AG04449 (cell line): ENCODE measurements around the gene LONP2.

ENCODE experiments used
- CTCF ChIA-PET: fragments of 350-600 bp; formaldehyde crosslinking; extraction: SDS; loops from one replicate; lab custom pipeline; 2021; ENCODE audit warnings: antibody characterized with exemption; lab: Yijun Ruan, JAX
- POLR2A ChIA-PET: fragments of 400-600, 350-600 bp; formaldehyde crosslinking; extraction: SDS; loops from one replicate; lab custom pipeline; 2020; ENCODE audit warnings: antibody characterized with exemption, inconsistent platforms; lab: Yijun Ruan, JAX
- DNase-seq: peaks from one replicate; pipeline ENCODE4 v3.0.0-alpha.2; 2010; ENCODE audit warnings: low read depth, low spot score
- H3K4me3 ChIP-seq: 2 replicates; pipeline ENCODE4 v1.5.1; 2011; ENCODE audit warnings: low read depth, mild to moderate bottlenecking, control low read depth, low read length
- CTCF ChIP-seq: IDR thresholded peaks from one replicate; pipeline ENCODE4 v1.5.1; 2011; ENCODE audit warnings: mild to moderate bottlenecking, moderate library complexity, low read length, control low read depth, inconsistent platforms; ENCODE audit not compliant: insufficient read depth; ENCODE audit errors: missing control alignments

The LONP2 gene

GRCh38 chr16:48218473-48218872 is 25.6 kb upstream of the LONP2 start:
- ChIA-PET POLR2A (no interaction called here), CTCF (interaction anchor here (0.7 kb wide), 1 partner anchor 412 kb away, joined by 4 read pairs; no protein-coding TSS in a partner anchor)
- no peak for DNase-seq
- H3K4me3 ChIP-seq = no peak overlapping the region
- TF ChIP-seq CTCF = no peak

DNA sequence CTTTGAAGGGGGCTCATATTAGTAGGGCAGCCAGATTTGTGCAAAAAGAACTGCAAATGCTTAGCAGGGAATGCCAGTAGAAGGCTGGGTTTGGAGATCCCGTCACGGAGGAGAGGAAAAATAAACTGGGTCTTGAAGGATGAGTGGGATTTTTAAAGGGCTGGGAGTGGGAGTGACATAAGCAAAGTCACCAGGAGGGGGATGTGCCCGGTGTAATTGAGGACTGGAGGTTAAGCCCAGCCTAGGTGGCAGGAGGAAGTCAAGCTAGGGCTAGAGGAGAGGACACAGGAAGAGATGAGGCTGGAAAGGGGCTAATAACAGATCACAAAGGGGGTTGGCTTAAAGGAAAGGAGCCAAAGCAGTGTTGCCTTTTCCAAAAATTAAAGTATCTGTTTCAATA is 23.2 kb upstream of the LONP2 start:
- CTCF ChIA-PET = no interaction called here
- no peak overlapping the region for H3K4me3 ChIP-seq
- no peak for DNase-seq
- TF ChIP-seq CTCF = no peak
- POLR2A ChIA-PET = no interaction called here

- no peak overlapping the region for H3K4me3 ChIP-seq
- DNase-seq = no peak
- no peak for TF ChIP-seq CTCF
- ChIA-PET POLR2A (no interaction called here), CTCF (interaction anchor here (0.7 to 1.3 kb wide), 2 partner anchors 9 to 1082 kb away, joined by 3 to 4 read pairs; no protein-coding TSS in a partner anchor)
These were observed 20.6 kb upstream of the LONP2 start for GRCh38 chr16:48223490-48223889.

GRCh38 chr16:48225456-48225855 is 18.6 kb upstream of the LONP2 start:
- no peak overlapping the region for H3K4me3 ChIP-seq
- no peak for DNase-seq
- no peak for TF ChIP-seq CTCF
- POLR2A ChIA-PET = no interaction called here
- CTCF ChIA-PET = no interaction called here

DNA sequence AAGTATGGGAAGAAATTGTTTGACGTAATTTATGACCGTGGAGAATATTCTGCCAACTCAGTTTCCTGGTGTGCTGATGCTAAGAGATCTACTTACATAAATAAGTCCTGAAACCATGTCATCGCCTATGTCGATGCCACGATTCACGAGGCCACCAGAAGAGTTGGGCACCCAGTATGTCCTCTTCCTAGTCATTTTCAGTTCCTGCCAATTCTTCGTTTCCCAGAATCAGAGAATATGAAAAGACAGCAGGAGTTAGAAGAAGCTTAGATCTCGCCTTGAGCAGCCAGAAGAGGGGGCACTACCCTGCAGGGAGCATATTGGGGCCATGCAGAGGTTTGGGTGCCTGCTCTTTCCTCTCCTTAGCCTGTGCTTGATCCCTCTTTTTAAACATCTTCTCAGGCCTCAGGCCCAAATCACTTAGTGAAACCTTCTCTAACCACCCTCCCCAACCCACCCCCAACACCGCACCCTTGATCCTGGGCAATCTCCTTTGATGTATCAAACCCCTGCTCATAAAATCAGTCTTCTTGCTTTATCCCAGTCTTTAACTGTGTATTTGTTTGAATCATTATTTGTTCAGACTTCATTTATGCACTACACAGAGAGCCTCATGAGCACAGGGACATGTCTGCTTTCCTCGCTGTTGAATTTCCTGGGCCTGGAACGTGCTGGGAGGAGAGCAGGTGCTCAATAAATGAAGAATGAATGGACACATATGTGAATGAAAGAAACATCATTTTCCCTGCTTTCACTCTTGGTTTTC is 12.2 kb upstream of the LONP2 start:
- POLR2A ChIA-PET = no interaction called here
- CTCF ChIA-PET = interaction anchor here (0.6 to 9.6 kb wide), 8 partner anchors 8 to 1091 kb away, joined by 3 to 80 read pairs (median 4); no protein-coding TSS in a partner anchor
- H3K4me3 ChIP-seq = no peak overlapping the region
- peak; percentile 3 for DNase-seq
- peak; percentile 68 for TF ChIP-seq CTCF

DNA sequence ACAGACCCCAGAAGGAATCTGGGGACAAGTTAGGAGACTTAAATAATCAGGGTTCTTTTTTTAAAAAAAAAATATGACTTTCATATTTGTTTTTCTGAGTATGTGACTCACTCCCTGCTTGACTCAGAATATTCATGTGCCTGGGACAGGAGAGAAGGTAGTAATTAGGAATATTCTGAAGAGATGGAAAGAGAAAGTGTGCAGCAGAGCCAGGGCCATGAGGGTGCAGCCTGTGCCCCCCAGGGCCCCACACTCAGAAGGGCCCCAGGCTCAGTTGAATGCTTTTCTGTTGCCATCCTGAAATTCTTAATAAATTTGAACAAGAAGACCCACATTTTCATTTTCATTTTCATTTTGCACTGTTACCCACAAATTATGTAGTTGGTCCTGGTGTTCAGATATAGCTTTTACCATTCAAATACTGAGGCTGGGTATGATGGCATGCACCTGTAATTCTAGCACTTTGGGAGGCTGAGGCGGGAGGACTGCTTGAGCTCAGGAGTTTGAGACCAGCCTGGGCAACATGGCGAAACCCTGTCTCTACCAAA is 11.5 kb upstream of the LONP2 start:
- POLR2A ChIA-PET = no interaction called here
- no peak for DNase-seq
- CTCF ChIA-PET = interaction anchor here (0.9 to 9.6 kb wide), 5 partner anchors 9 to 397 kb away, joined by 3 to 80 read pairs (median 6); no protein-coding TSS in a partner anchor
- TF ChIP-seq CTCF = no peak
- no peak overlapping the region for H3K4me3 ChIP-seq
